Progenitor cell of endocrine pancreas (in vitro differentiated cells): ENCODE data around the gene TSPAN5. TPM values are rescaled to one million over a fixed set of nuclear protein-coding genes. Genes with fewer than 3 reads are reported as not detected.

Experiments
- DNase-seq: peaks from one replicate; pipeline ENCODE4 v3.0.0; 2021; ENCODE audit warnings: low spot score; ENCODE audit not compliant: unreplicated experiment
- H3K27ac Mint-ChIP-seq: 2 replicates; pipeline ENCODE4 v1.8.0; 2021; ENCODE audit warnings: mild to moderate bottlenecking, moderate library complexity, mixed read lengths
- H3K27me3 Mint-ChIP-seq: 2 replicates; pipeline ENCODE4 v1.8.0; 2021; ENCODE audit warnings: mixed read lengths
- H3K36me3 Mint-ChIP-seq: 2 replicates; pipeline ENCODE4 v1.8.0; 2022; ENCODE audit warnings: mixed read lengths; ENCODE audit not compliant: insufficient read depth
- H3K4me1 Mint-ChIP-seq: 2 replicates; pipeline ENCODE4 v1.8.0; 2021; ENCODE audit warnings: low read depth, mixed read lengths
- H3K4me3 Mint-ChIP-seq: 2 replicates; pipeline ENCODE4 v1.8.0; 2021; ENCODE audit warnings: low read depth, mild to moderate bottlenecking, moderate library complexity, mixed read lengths
- H3K9me3 Mint-ChIP-seq: 2 replicates; pipeline ENCODE4 v1.8.0; 2021; ENCODE audit warnings: low read depth, mixed read lengths
- CTCF ChIP-seq: fragments of 200-600 bp; sonication (generic); IDR thresholded peaks from one replicate; pipeline ENCODE4 v1.5.0; 2021; ENCODE audit warnings: antibody characterized with exemption, mild to moderate bottlenecking; ENCODE audit not compliant: unreplicated experiment
- total RNA-seq: library from RNA; stranded (reverse); gene quantifications from 2 replicates; pipeline ENCODE4 v1.2.1, GENCODE V29; 2021

The TSPAN5 gene
- total RNA-seq, 1 donor from 2014 or later = 6.1 TPM

DNA sequence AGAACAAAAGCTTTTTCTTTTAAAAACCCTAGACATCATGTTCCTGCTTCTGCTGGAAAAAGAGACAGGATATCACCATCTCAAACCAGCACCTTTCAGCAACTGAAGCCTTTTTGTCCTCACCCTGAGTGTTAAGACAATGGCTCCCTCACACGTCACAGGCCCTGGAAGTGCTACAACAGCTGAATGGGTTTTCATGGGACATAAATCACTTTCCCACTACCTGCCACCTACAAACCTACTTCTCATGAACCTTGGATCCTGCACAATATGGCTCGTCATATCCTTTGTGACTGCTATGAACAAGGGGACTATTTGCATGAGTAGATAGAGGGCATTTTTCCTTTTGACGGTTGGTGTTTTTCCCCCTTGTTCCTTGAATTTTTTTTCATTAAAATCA, 93.6 kb downstream of the TSPAN5 start:
- Mint-ChIP-seq H3K27ac (no peak overlapping the region), H3K9me3 (no peaks in the 10 kb centered on the region), H3K27me3 (no peaks in the 10 kb centered on the region), H3K4me1 (peaks cover 3% of the 10 kb centered on the region), H3K36me3 (no peaks in the 10 kb centered on the region), H3K4me3 (no peak overlapping the region)
- DNase-seq = no peak
- no peak for TF ChIP-seq CTCF

GRCh38 chr4:98560321-98560720, 98.1 kb downstream of the TSPAN5 start:
- H3K4me1 Mint-ChIP-seq = peaks cover 4% of the 10 kb centered on the region
- no peak overlapping the region for H3K4me3 Mint-ChIP-seq

GRCh38 chr4:98558471-98559169, 99.8 kb downstream of the TSPAN5 start:
- TF ChIP-seq CTCF = no peak
- no peak overlapping the region for H3K27ac Mint-ChIP-seq
- DNase-seq = no peak
- peaks cover 2% of the 10 kb centered on the region for H3K4me1 Mint-ChIP-seq
- no peaks in the 10 kb centered on the region for H3K36me3 Mint-ChIP-seq
- H3K4me3 Mint-ChIP-seq = no peak overlapping the region
- H3K9me3 Mint-ChIP-seq = no peaks in the 10 kb centered on the region
- H3K27me3 Mint-ChIP-seq = no peaks in the 10 kb centered on the region

More at GRCh38 chr4:98560321-98560720, 98.1 kb downstream of the TSPAN5 start:
- TF ChIP-seq CTCF = no peak
- Mint-ChIP-seq H3K9me3 (no peaks in the 10 kb centered on the region), H3K27ac (no peak overlapping the region), H3K27me3 (no peaks in the 10 kb centered on the region), H3K36me3 (no peaks in the 10 kb centered on the region)
- no peak for DNase-seq

GRCh38 chr4:98557194-98557892, 101.1 kb downstream of the TSPAN5 start:
- no peak for TF ChIP-seq CTCF
- Mint-ChIP-seq H3K27ac (no peak overlapping the region), H3K9me3 (no peaks in the 10 kb centered on the region), H3K27me3 (no peaks in the 10 kb centered on the region), H3K4me3 (no peak overlapping the region), H3K4me1 (peaks cover 2% of the 10 kb centered on the region), H3K36me3 (no peaks in the 10 kb centered on the region)
- DNase-seq = no peak

DNA sequence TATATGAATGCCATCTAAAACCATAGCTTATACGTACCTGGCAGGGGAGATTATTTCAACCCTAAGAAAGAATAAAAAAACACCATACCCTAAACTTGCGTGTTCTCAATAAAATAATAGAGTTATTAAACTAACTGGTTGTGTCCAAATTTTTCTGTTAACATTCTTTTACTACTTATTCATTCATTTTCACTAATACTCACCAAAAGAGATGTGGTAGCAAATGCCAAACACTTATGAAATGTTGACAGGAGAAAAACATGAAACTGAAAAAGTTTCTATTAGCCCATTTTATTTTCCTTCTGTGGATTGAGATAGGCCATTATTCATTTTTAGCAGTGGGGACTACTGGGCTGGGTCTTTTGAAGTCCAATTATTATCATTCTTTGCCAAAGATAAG, 102.0 kb downstream of the TSPAN5 start:
- Mint-ChIP-seq H3K27me3 (no peaks in the 10 kb centered on the region), H3K4me1 (peaks cover 2% of the 10 kb centered on the region), H3K36me3 (no peaks in the 10 kb centered on the region), H3K9me3 (peaks cover 2% of the 10 kb centered on the region), H3K27ac (no peak overlapping the region), H3K4me3 (no peak overlapping the region)
- DNase-seq = no peak
- TF ChIP-seq CTCF = no peak
